ENCODE data around the gene HELZ. TPM values are rescaled to one million over a fixed set of nuclear protein-coding genes. Genes with fewer than 3 reads are reported as not detected.

The HELZ gene
- total RNA-seq, 1 experiment from 2014 or later = 40.5 TPM

GRCh38 chr17:67212231-67212630, 32.8 kb downstream of the HELZ start:
- no peak overlapping the region for H3K4me2 ChIP-seq (ENCODE audit: low read length)
- no peak overlapping the region for H3K9ac ChIP-seq (ENCODE audit: low read length)
- no peaks in the 10 kb centered on the region for H3K4me1 ChIP-seq (ENCODE audit: control insufficient read depth in 1 of 2, insufficient read depth in 2 of 2, low read length in 2 of 2)
- intact Hi-C loops (cut with micrococcal nuclease) = no loop called here
- no peak overlapping the region for H3K4me3 ChIP-seq (replicated peaks in 1 of 2; ENCODE audit: low read depth in 1 of 2, low read length in 2 of 2)
- no peaks in the 10 kb centered on the region for H3K9me3 ChIP-seq (ENCODE audit: control insufficient read depth in 1 of 2, insufficient read depth in 1 of 2, low read depth in 1 of 2, low read length in 2 of 2)
- H4K20me1 ChIP-seq (ENCODE audit: insufficient read depth) = no peaks in the 10 kb centered on the region
- no peaks in the 10 kb centered on the region for H3K79me2 ChIP-seq (ENCODE audit: insufficient read depth, low read length)
- TF ChIP-seq MAX (IDR thresholded peaks at IDR 0.05) (no peak), SIN3A (IDR thresholded peaks at IDR 0.05; ENCODE audit: low read depth) (no peak), EZH2 (IDR thresholded peaks at IDR 0.05) (no peak), ZBTB33 (IDR thresholded peaks at IDR 0.05; ENCODE audit: extremely low read depth, insufficient replicate concordance, low read length) (no peak), CEBPB (IDR thresholded peaks at IDR 0.05; ENCODE audit: low read depth) (no peak), CBX3 (IDR thresholded peaks at IDR 0.05; ENCODE audit: low read depth) (no peak), SP1 (IDR thresholded peaks at IDR 0.05; ENCODE audit: low read depth) (no peak), RAD21 (IDR thresholded peaks at IDR 0.05; ENCODE audit: low read depth) (no peak), FOSL1 (IDR thresholded peaks at IDR 0.05; ENCODE audit: low read depth) (no peak), ELF1 (IDR thresholded peaks at IDR 0.05; ENCODE audit: borderline replicate concordance, low read depth) (no peak), REST (IDR thresholded peaks at IDR 0.05; ENCODE audit: low read depth) (no peak), EGR1 (IDR thresholded peaks at IDR 0.05; ENCODE audit: low read depth) (no peak), YY1 (IDR thresholded peaks at IDR 0.05; ENCODE audit: extremely low read depth, insufficient replicate concordance, low read depth, low read length) (no peak), ZFX (IDR thresholded peaks at IDR 0.05) (no peak), ATF3 (IDR thresholded peaks at IDR 0.05) (no peak)
- no peaks in the 10 kb centered on the region for H3K9me2 ChIP-seq (ENCODE audit: insufficient read depth)
- ChIA-PET POLR2A (interaction anchor here (0.7 kb wide), 1 partner anchor 12 kb away, joined by 5 read pairs; no protein-coding TSS in a partner anchor), RAD21 (ENCODE audit: low non-redundant PET in 1 of 2, low total read pairs in 2 of 2, uncharacterized antibody in 2 of 2, unreplicated experiment in 2 of 2) (no interaction called here), CTCF (interaction anchor here (0.6 to 6.1 kb wide), 2 partner anchors 9 to 79 kb away, joined by 4 to 52 read pairs; no protein-coding TSS in a partner anchor)
- no peak overlapping the region for H3K27ac ChIP-seq (ENCODE audit: low read depth, low read length)
- DNase-seq (ENCODE audit: low read depth, low spot score) (no peak), ATAC-seq (no peak)
- no TSS peak for BruUV-seq (replicated peaks)
- no peaks in the 10 kb centered on the region for H3K27me3 ChIP-seq (ENCODE audit: insufficient read depth, low read length)
- peaks cover 2% of the 10 kb centered on the region in 2 experiments; a peak in 2 of 4 replicates for H3K36me3 ChIP-seq (ENCODE audit: control insufficient read depth in 1 of 2, insufficient read depth in 2 of 2, low read length in 2 of 2)
- H2AFZ ChIP-seq (ENCODE audit: low read depth, low read length, poor library complexity, severe bottlenecking) = no peak overlapping the region
